GM23338 (cell line): ENCODE results near the gene PRSS56. TPM values are rescaled to one million over a fixed set of nuclear protein-coding genes. Genes with fewer than 3 reads are reported as not detected.

Source experiments
- CREB1 ChIP-seq: fragments of 250-450 bp; sonication (Bioruptor Pico); IDR thresholded peaks from 2 replicates; pipeline ENCODE4 v1.5.0; 2020; ENCODE audit warnings: low read depth, mild to moderate bottlenecking, moderate library complexity
- NANOG ChIP-seq: IDR thresholded peaks from 2 replicates; pipeline ENCODE4 v1.6.1; 2016; ENCODE audit warnings: antibody characterized with exemption, borderline replicate concordance
- REST ChIP-seq: IDR thresholded peaks from one replicate; pipeline ENCODE4 v1.6.1; 2018; ENCODE audit warnings: antibody characterized with exemption; ENCODE audit not compliant: unreplicated experiment
- ZNF114 ChIP-seq: fragments of 250-450 bp; sonication (Bioruptor Pico); IDR thresholded peaks from 2 replicates; pipeline ENCODE4 v1.5.0; 2020; ENCODE audit warnings: mild to moderate bottlenecking, moderate library complexity
- ZNF462 ChIP-seq: fragments of 250-450 bp; sonication (Bioruptor Pico); IDR thresholded peaks from 2 replicates; pipeline ENCODE4 v1.5.0; 2020; ENCODE audit warnings: mild to moderate bottlenecking, moderate library complexity
- polyA plus RNA-seq: library from polyadenylated mRNA; unstranded; fragments of >200 nt; fragmentation: Nextera tagmentation; extraction: Ambion mirVana; gene quantifications from 2 replicates; pipeline ENCODE4 v1.2.1, GENCODE V29; 2016
- total RNA-seq: library from RNA; depleted of rRNA; stranded (reverse); fragments of >200 nt; shearing (Covaris generic); gene quantifications from 2 replicates; pipeline ENCODE4 v1.2.3, GENCODE V29; 2014

PRSS56 gene
- total and polyA plus RNA-seq, 2 experiments from 2014 or later: 0.27 to 0.31 TPM

GRCh38 chr2:232491139-232491780, 28.9 kb upstream of the PRSS56 start (continued):
- no peak for TF ChIP-seq REST
- no peak for TF ChIP-seq ZNF462 (CRISPR knock-in tag)
- no peak for TF ChIP-seq ZNF114 (CRISPR knock-in tag)
- no peak for TF ChIP-seq CREB1 (CRISPR knock-in tag)
- TF ChIP-seq NANOG: no peak
